Activated CD4-positive, alpha-beta T cell treated with anti-CD3 and anti-CD28 coated beads, Interleukin-10, Interleukin-2, amounts not matched to agents 100 ng/mL and 50 ng/mL, durations not matched to agents 16 hours and 8 hours (primary cell): Measurements from ENCODE around the gene FAF2.
"Not testable (repeated sequence)": the region's sequence is repeated elsewhere in the genome, so short reads cannot be mapped to it uniquely, and the experiment has no call there.

Experiments used
- DNase-seq: peaks from one replicate; pipeline ENCODE4 v3.0.0-alpha.2; 2020

Gene FAF2

GRCh38 chr5:176548967-176549444 is 100.8 kb downstream of the FAF2 start, which contains the start of gene CDHR2:
Gene CDHR2, plus strand, starts transcription at chr5:176549342. Its CDS starts 16,011 bp downstream, at chr5:176565353.
- no peak for DNase-seq

- DNase-seq = no peak
Observed at GRCh38 chr5:176549871-176550270, 101.7 kb downstream of the FAF2 start.

GRCh38 chr5:176550275-176550831 is 102.2 kb downstream of the FAF2 start:
- DNase-seq = no peak

GRCh38 chr5:176550937-176551336 is 102.8 kb downstream of the FAF2 start:
- DNase-seq = not testable (repeated sequence)

GRCh38 chr5:176552332-176552869 is 104.2 kb downstream of the FAF2 start:
- DNase-seq = no peak

- DNase-seq = no peak
Observed at GRCh38 chr5:176553260-176554085, 105.3 kb downstream of the FAF2 start.

GRCh38 chr5:176557846-176558245 is 109.7 kb downstream of the FAF2 start:
- DNase-seq = no peak
